Nucleus accumbens (tissue), 56 donors: Measurements from ENCODE around the gene GRM1.

ENCODE experiments used
- DNase-seq, 56 donors: peaks; one replicate each; lab custom pipeline; 2025; lab: John Stamatoyannopoulos, UW

The GRM1 gene

DNA sequence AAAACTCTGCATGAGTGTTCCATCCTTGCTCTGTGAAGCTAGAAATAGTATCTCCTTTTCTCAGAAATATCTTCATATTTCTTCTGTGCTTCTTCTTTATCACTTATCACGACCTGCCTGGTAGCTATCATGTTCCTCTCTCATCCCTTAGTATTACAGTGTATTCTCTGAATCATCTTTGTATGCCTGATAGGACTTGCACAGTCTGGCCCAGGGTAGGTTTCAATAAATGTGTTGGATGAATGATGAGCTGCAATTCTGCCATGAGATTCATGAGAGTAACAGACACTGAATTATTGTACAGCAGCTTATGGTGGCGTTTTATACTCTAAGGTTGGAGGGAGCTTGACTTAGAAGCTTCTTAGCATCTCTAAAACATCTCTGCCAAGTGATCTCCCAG is 66.6 kb downstream of the GRM1 start:
- DNase-seq: no peak

DNA sequence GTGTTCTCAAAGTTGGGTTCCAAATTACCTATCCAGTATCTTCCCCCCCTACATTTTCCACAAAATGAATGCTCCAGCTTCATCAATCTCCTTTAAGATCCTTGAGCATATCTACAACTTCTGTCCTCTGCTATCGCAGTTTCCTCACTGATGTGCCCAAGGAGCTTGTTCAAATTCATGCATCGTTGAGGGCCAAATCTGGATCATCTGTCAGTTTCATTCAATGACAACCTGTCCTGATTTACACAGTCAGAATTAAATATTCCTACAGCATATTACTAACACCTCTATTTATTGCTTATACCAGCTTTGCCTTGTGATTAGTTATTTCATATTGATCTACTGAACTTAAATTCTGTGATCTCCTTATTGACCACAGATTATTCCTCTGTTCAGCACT is 68.7 kb downstream of the GRM1 start:
- DNase-seq: no peak

DNA sequence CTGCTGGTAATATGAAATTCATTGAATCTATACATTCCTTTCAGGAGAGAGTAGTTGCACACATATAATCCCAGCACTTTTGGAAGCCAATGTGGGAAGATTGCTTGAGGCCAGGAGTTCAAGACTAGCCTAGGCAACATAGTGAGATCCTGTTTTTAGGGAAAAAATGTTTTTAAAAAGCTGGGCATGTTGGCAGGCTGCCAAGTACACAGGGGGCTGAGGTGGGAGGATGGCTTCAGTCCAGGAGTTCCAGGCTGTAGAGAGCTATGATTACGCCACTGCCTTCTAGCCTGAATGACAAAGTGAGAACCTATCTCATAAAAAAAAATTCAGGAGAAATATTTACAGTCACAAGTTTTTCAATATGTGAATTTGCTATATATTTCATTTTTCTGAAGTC is 71.9 kb downstream of the GRM1 start:
- no peak for DNase-seq

DNA sequence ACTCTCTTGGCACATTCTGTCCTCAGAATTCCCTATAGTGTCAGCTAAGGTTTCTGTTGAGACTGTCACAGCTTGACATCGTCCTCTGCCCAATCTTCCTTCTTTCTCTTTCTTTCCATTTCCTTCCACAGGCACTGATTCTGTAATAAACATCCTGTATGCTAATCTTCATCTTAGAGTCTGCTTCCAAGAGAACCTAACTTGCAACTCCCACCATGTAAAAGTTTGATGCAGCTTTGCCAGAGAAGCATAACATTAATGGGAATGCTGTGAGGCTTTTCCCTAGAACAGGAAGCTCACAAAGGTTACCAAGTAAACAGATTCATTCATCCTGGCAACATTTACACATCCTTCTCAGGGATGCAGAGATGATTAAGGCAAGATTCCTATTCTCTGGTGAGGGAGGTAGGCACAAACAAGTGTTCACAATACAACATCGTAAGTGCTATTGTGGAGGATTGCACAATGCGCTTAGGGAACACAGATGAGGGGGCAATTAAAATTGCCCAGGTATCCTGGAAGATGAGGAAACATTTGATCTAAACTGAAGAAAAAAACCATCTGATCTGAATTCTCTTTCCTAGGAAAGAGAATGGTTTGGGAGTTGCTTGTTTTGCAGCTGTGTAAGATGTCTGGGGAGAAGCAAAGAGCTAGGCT is 74.7 kb downstream of the GRM1 start:
- DNase-seq: no peak

DNA sequence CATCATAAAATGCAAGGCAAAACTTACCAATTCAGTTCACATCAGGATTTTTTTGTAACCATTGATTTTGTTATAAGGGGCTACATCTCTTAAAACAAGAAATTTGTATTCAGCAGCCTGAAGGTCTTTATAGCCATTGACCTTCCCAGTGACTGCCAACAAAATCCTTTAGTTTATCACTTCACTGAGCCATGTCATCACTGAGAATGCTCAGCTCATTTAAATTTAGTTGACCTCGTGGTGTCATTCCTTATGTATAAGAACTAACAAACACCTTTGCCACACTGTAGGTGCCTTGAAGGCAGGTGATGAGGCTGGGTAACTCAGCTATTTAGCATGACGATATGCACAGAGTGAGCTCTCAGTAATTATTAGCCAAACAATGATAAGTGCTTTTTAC is 77.7 kb downstream of the GRM1 start:
- DNase-seq: no peak

DNA sequence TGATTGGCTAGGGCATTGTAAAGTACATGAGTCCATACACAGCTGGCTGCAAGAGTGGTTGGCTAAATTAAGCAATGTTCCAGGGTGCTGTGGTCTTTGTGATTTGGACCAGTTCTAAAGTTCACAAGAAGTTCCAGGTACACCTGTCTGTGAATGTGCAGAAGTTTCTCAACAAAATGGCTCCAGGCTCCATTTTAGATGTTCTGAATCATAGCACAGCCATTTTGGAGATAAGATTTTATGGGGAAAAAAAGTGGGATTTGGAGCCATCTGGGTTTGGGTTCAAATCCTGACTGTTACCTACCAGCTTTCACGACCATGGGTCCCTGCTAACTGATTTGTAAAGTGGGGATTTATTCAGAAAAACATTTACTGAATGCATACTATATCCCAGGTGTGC is 82.1 kb downstream of the GRM1 start:
- no peak for DNase-seq

DNA sequence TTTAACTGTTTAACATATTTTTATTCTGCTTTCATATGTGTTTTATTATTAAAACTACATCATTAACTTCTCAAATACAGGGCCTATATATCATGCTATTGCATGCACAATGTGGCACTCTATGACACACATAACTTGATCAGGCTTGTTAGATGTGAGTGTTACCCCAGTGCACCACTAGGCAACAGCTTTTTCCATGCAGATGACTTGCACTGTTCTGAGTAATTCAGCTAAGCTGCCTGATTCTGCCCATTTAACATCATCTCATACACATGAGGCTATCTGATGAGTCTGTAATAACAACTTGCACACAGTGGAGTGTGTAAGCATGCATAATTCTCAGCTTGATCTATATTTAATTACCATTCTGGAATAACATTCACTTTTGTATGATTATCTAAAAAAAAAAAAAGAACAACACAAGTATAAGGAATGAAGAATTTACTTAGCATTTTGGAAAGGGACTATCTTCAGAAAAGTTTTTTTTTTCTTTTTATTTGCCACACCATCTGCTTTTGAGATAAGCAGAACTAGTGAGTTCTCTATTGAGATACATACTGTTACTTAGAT is 83.1 kb downstream of the GRM1 start:
- DNase-seq: no peak

DNA sequence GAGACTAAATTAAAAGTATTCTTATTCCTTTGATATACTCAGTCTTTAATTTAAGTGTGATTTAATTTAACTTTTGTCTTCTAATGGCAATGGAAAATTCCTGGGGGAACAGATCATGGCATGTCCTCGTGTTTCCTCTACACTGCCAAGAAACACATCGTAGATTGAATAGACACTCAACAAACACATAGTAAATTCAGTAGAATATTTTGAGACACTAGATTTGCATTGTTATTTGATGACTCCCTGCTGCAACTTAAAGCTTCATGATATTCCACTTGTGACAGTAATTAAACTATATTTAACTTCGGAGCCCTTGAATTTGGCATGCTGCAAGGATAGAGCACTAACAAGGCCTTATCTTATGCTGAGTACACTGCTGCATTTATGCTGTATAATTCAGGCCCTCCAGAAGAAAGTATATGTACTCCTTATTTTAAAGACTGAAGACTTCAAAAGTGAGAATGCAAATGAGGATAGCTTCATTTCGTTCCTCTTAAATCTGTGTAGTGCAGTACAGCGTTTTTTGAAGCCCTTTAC is 84.3 kb downstream of the GRM1 start:
- no peak for DNase-seq

DNA sequence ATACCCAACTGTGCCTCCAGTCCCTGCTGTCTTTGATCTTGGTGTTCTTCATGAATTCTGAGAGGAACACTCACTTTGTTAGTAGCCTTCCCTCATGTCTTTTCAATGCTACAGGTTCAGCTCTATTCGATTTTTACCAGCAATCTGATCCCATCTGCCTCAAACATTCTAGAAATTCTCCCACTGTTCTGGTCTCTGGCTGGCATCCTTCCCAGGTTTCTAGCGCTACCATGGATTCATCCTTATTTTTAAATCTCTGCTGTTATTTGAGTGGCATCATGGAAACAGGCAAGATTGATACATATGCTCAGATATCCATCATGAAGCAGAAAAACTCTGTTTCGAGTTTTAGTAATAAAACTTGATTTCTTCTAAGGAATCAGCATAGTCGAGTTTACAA is 94.8 kb downstream of the GRM1 start:
- DNase-seq: no peak

DNA sequence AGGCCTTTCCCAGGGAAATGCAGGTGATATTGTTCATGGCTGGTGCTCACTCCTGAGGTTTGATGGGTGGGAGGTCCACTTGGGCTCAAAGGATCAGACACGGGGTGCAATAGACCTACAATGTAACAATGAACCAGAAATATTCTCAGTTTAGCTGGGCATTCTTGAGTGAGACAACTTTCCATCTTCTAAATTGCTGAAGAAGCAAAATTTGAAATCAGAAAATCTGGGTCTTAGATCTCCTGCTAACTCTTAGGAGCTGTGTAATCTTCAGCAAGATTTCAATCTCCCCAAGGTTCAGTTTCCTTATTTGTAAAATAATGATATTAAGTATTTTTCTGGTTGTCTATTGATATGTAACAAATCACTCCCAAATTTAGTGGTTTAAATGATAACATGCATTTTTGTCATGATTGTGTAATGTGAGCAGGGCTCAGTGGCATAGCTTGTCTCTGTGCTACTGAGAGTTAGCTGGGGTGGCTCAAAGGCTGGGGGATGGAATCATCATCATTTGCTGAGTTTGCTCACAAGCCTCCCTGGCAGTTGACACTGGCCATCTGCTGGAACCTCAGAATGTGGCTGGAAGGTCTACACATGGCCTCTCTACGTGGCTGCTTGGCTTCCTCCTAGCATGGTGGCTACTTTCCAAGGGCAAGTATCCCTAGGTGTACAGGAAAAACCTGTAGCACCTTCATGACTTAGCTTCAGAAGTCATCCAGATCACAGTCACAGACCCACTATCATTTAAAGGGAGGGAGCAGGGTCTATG is 98.8 kb downstream of the GRM1 start:
- DNase-seq: no peak

DNA sequence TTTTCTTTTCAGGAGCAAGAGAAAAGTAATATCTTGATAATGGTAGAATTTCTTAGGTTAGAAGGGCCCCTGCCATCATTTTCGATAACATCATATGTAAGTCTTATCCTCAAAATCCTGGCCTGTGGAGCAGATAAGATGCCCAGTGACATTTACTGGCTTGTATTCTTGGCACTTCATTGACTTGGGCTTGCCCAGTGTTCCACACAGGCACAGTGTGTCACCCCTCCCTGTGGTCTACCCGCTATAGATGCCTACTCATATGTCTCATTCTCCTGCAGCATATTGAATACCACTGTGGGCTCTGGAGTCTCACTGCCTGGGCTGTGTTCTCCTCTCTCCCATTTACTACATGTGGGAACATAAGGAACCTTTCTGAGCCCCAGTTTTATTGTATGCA is 105.0 kb downstream of the GRM1 start:
- DNase-seq: no peak

DNA sequence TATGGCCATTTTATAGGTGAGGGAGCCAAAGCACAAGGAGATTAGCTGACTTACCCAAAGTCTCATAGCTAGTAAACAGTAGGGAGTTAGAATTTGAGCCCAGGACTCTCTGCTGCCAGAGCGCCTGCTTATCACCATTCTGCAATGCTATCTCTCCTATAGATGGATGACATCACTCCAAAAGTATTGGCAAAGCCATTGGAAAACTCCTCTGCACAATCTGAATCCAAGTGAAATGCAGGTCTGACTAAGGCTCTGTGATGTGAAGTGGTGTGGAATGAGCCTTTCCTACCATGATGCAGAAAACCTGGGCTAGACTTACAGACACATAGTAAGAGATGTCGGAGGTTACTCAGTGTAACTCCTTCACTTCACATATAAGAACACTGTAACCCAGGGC is 106.3 kb downstream of the GRM1 start:
- DNase-seq: no peak

DNA sequence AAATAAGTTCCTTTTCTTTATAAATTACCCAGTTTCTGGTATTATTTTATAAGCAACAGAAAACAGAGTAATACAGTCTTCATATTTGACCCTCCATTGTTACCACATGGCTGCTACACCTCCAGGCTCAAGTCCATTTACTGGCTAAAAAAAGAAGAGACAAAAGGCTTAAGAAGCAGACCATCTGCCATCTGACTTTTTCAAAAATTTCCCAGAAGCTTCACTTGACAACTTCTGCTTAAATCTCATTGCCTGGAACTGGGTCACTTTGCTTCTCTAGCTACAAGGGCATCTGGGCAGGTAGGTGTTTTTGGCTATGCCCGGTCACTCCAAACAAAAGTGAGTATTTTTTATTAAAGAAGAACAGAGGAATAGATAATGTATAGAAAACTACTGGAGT is 118.0 kb downstream of the GRM1 start:
- DNase-seq: no peak

DNA sequence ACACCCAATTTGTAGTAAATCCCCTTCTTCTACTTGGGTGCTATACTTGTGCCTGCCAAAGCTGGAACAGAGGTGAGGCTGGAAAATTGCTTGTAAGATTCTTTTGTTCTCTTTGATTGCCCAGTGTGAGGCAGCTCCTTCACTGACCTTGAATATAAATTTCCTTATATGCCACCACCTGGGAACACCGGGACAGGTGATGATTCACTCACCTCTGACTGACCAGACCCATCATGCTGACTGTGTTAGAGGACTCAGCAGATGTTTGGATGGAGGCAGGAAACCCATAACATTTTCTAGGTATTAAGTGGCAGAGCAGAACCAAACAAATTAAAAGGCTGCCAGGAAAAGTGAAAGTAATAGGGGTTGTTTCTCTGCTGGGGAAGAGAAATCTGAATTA is 120.9 kb downstream of the GRM1 start:
- DNase-seq: no peak

DNA sequence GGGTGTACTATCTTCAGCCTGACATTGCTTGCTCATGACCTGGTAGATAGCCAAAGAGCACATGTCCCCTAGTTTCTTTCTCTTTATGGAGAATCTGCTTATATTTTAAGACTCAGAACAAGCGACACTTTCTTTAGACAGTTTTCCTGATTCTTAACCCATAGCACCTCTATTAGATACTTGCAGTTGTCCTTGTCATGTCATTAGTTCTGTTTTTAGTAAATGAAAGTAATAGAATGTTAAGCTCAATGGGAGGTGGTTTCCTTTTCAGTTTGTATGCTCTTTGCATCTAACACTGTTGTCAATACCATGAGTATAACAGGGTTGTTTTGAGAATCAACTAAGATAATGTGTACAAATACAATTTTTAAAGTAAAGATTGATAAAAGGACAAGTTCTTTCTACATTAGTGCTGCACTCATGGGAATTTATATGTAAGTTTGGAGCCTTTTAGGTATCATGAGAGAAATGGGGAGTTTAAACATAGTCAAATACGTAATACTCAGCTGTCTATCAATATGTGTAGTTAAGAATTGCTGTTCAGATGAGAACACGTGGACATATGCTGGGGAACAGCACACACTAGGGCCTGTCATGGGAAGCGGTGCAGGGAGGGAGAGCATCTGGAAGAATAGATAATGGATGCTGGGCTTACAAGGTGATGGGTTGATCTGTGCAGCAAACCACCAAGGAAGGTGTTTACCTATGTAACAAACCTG is 124.3 kb downstream of the GRM1 start:
- no peak for DNase-seq

DNA sequence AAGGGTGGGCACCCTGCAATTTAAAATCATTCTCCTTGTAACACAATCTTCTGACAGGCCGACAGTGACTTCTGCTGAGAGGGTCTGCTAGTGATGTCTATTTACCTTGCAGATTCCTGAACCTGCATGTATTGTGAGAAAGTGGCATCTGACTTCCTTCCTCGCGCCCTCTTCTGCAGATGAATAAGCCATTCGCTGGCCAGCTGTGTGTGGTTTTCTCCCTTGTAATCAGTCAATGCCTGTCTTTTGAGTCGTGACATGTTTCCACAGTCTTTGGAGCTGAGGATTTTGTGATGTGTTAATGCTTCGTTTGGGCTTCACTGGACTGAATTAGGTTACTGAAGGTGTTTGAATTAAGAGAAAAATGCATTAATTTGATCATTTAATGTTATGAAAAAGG is 125.3 kb downstream of the GRM1 start:
- DNase-seq: no peak

DNA sequence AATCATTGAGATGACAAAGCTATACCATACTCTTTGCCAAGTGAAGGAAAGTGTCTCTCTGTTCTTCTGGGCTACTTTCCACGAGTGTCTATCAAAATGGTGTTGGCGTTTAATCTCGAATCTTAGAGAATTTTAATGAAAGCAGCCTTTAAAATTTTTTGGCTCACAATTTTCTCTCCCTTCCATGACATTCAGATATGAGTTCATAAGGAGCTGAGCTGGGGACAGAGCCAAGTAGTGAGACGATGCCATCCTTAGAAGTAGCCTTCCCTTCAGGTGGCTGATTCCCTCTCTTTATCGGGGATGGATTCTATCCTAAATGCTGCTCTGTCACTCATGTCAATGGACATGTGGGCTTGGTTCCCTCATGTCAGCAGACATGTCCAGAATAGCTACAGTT is 132.8 kb downstream of the GRM1 start:
- DNase-seq: no peak

DNA sequence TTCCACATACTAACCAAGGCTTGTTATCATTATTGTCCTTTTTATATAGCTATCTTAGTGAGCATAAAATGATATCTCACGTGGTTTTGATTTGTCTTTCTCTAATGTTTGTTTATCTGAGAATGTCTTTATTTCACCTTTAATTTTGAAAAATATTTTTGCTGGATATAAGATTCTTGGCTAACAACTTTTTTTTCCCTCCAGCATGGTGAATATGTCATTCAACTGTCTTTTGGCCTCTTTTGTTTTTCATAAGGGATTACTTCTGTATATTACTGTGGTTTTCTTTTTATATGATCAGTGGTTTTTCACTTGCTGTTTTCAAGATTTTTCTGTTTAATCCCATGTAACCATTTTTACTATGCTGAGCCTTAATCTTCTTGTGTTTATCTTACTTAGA is 141.0 kb downstream of the GRM1 start:
- DNase-seq: no peak

DNA sequence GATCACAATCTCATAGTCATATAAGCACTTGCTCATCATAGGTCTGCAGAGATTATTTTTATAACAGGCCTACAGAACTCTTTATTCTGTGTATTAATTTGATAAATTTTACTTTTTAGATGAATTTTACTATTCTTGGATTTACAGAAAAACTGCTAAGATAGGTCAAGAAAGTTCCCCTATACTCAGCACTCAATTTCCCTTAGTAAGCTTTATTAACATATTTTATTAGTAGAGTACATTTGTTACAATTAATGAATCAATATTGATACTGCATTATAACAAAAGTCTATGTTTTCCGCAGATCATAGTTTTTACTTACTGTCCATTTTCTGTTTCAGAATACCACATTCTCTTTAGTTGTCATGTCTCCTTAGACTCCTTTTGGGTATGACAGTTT is 148.9 kb downstream of the GRM1 start:
- DNase-seq: no peak

DNA sequence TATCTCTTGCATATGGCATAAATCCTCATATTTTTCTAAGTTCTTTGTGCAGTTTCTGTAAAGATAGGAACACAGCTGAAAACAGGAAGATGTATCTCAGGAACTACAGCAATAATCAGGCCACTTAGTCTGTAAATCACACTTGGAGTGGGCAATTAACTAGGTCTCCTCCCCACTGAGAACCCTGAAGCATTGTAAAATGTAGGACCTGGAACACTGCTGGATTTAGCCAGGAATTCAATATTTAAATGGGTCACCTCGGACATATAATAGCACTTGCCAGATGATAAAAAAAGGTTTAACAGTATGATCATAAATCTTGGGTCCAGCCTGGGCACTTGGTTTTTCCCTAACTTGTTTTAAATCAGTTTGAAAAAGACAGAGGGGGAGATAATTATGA is 155.0 kb downstream of the GRM1 start:
- no peak for DNase-seq

DNA sequence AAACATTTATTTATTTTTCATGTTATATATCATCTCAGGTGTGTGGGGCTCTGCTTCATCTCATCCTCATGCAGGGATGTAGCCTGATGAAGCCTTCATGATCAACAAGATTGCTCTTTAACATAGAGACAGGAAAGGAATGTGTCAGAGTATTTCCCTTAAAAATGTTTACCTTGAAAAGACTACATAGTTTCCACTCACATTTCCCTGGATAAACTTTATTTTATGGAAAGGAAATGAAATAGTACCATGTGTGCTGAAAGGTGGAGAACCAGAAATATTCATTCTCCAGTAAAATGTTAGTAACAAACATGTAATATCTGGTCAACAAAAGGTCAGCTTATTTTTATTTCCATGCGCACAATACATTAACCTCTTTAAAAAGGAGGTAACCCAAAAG is 155.8 kb downstream of the GRM1 start:
- no peak for DNase-seq
